Activated CD8-positive, alpha-beta T cell treated with anti-CD3 and anti-CD28 coated beads, Interleukin-2, amount 10 ng/mL, durations not matched to agents 7 days and 5 days (primary cell): Measurements from ENCODE around the gene LYPD6. TPM values are rescaled to one million over a fixed set of nuclear protein-coding genes. Genes with fewer than 3 reads are reported as not detected.

Experiments used
- ATAC-seq: fragments of 150-1000 bp; cut with Tn5 transposase; one replicate; pipeline ENCODE4 v1.10.0; 2021; ENCODE audit warnings: moderate library complexity
- CTCF ChIA-PET: fragments of 350-600 bp; sonication (Branson Sonifier 250); formaldehyde crosslinking; loops from one replicate; lab custom pipeline; 2021; ENCODE audit warnings: antibody characterized with exemption; lab: Charles Lee
- POLR2A ChIA-PET: fragments of 350-600 bp; sonication (Branson Sonifier 250); formaldehyde crosslinking; loops from one replicate; lab custom pipeline; 2021; ENCODE audit warnings: antibody characterized with exemption; lab: Charles Lee
- DNase-seq: peaks from one replicate; pipeline ENCODE4 v3.0.0-alpha.2; 2020
- H3K27ac Mint-ChIP-seq: one replicate; pipeline ENCODE4 v1.8.0; 2021; ENCODE audit warnings: mild to moderate bottlenecking, mixed read lengths
- H3K27me3 Mint-ChIP-seq: one replicate; pipeline ENCODE4 v1.8.0; 2021; ENCODE audit warnings: low read depth, mixed read lengths
- H3K36me3 Mint-ChIP-seq: one replicate; pipeline ENCODE4 v1.8.0; 2021; ENCODE audit warnings: low read depth, mixed read lengths
- H3K4me1 Mint-ChIP-seq: one replicate; pipeline ENCODE4 v1.8.0; 2021; ENCODE audit warnings: low read depth, mixed read lengths
- H3K4me3 Mint-ChIP-seq: one replicate; pipeline ENCODE4 v1.8.0; 2021; ENCODE audit warnings: mild to moderate bottlenecking, mixed read lengths
- H3K9me3 Mint-ChIP-seq: one replicate; pipeline ENCODE4 v1.8.0; 2022; ENCODE audit warnings: mixed read lengths; ENCODE audit not compliant: insufficient read depth
- total RNA-seq, 2 experiments: library from RNA; stranded (reverse); gene quantifications; one replicate each; pipeline ENCODE4 v1.2.3, GENCODE V29; 2021

The LYPD6 gene
- total RNA-seq, 2 experiments from 2014 or later: not detected

GRCh38 chr2:149355716-149356422 is 25.5 kb downstream of the LYPD6 start:
- H3K4me1 Mint-ChIP-seq: no peaks in the 10 kb centered on the region
- ATAC-seq (no peak), DNase-seq (no peak)
- H3K27me3 Mint-ChIP-seq: peaks cover 2% of the 10 kb centered on the region
- ChIA-PET POLR2A (no interaction called here), CTCF (no interaction called here)
- no peaks in the 10 kb centered on the region for H3K9me3 Mint-ChIP-seq
- no peaks in the 10 kb centered on the region for H3K36me3 Mint-ChIP-seq
- no peak overlapping the region for H3K4me3 Mint-ChIP-seq
- no peak overlapping the region for H3K27ac Mint-ChIP-seq

- ChIA-PET CTCF (no interaction called here), POLR2A (no interaction called here)
- Mint-ChIP-seq H3K36me3 (no peaks in the 10 kb centered on the region), H3K27me3 (peaks cover 2% of the 10 kb centered on the region), H3K9me3 (no peaks in the 10 kb centered on the region), H3K4me3 (no peak overlapping the region), H3K27ac (no peak overlapping the region), H3K4me1 (no peaks in the 10 kb centered on the region)
- DNase-seq (no peak), ATAC-seq (no peak)
These were observed 26.7 kb downstream of the LYPD6 start for GRCh38 chr2:149357058-149357457.

GRCh38 chr2:149360106-149360505 is 29.7 kb downstream of the LYPD6 start:
- no peak overlapping the region for H3K27ac Mint-ChIP-seq
- CTCF ChIA-PET: no interaction called here
- POLR2A ChIA-PET: no interaction called here

GRCh38 chr2:149363958-149364357 is 33.6 kb downstream of the LYPD6 start:
- DNase-seq (no peak), ATAC-seq (no peak)
- Mint-ChIP-seq H3K27ac (no peak overlapping the region), H3K27me3 (peaks cover 21% of the 10 kb centered on the region), H3K4me3 (no peak overlapping the region), H3K36me3 (no peaks in the 10 kb centered on the region), H3K9me3 (no peaks in the 10 kb centered on the region), H3K4me1 (no peaks in the 10 kb centered on the region)
- POLR2A ChIA-PET: no interaction called here
- CTCF ChIA-PET: interaction anchor here (2.3 kb wide), 1 partner anchor 347 kb away, joined by 6 read pairs; no protein-coding TSS in a partner anchor

More at GRCh38 chr2:149360106-149360505, 29.7 kb downstream of the LYPD6 start:
- Mint-ChIP-seq H3K4me1 (no peaks in the 10 kb centered on the region), H3K27me3 (peaks cover 14% of the 10 kb centered on the region), H3K9me3 (no peaks in the 10 kb centered on the region), H3K4me3 (no peak overlapping the region), H3K36me3 (no peaks in the 10 kb centered on the region)
- DNase-seq (no peak), ATAC-seq (no peak)

- DNase-seq: no peak
- ChIA-PET CTCF (interaction anchor here (2.3 kb wide), 1 partner anchor 348 kb away, joined by 6 read pairs; no protein-coding TSS in a partner anchor), POLR2A (no interaction called here)
- Mint-ChIP-seq H3K27me3 (peaks cover 21% of the 10 kb centered on the region), H3K36me3 (no peaks in the 10 kb centered on the region), H3K9me3 (no peaks in the 10 kb centered on the region), H3K27ac (no peak overlapping the region), H3K4me1 (no peaks in the 10 kb centered on the region), H3K4me3 (no peak overlapping the region)
- no peak for ATAC-seq
These were observed 34.5 kb downstream of the LYPD6 start for GRCh38 chr2:149364839-149365238.

GRCh38 chr2:149365931-149366583 is 35.7 kb downstream of the LYPD6 start:
- ChIA-PET CTCF (interaction anchor here (0.6 kb wide), 1 partner anchor 161 kb away, joined by 3 read pairs; no protein-coding TSS in a partner anchor), POLR2A (interaction anchor here (1.1 kb wide), 1 partner anchor 9 kb away, joined by 3 read pairs; no protein-coding TSS in a partner anchor)
- Mint-ChIP-seq H3K4me3 (no peak overlapping the region), H3K9me3 (no peaks in the 10 kb centered on the region), H3K27me3 (peaks cover 19% of the 10 kb centered on the region), H3K27ac (no peak overlapping the region), H3K4me1 (no peaks in the 10 kb centered on the region), H3K36me3 (no peaks in the 10 kb centered on the region)
- ATAC-seq (no peak), DNase-seq (no peak)

- DNase-seq: no peak
- no peaks in the 10 kb centered on the region for H3K9me3 Mint-ChIP-seq
- ChIA-PET POLR2A (no interaction called here), CTCF (no interaction called here)
- H3K4me3 Mint-ChIP-seq: no peak overlapping the region
- peaks cover 14% of the 10 kb centered on the region for H3K27me3 Mint-ChIP-seq
- no peaks in the 10 kb centered on the region for H3K4me1 Mint-ChIP-seq
- no peak for ATAC-seq
- no peaks in the 10 kb centered on the region for H3K36me3 Mint-ChIP-seq
- H3K27ac Mint-ChIP-seq: no peak overlapping the region
These were observed 39.8 kb downstream of the LYPD6 start for GRCh38 chr2:149370061-149370775.

GRCh38 chr2:149371476-149371875 is 41.1 kb downstream of the LYPD6 start:
- H3K27me3 Mint-ChIP-seq: peaks cover 12% of the 10 kb centered on the region
- ChIA-PET CTCF (no interaction called here), POLR2A (no interaction called here)
- no peak overlapping the region for H3K27ac Mint-ChIP-seq
- H3K9me3 Mint-ChIP-seq: no peaks in the 10 kb centered on the region
- ATAC-seq (no peak), DNase-seq (no peak)
- no peaks in the 10 kb centered on the region for H3K4me1 Mint-ChIP-seq
- no peak overlapping the region for H3K4me3 Mint-ChIP-seq
- no peaks in the 10 kb centered on the region for H3K36me3 Mint-ChIP-seq

GRCh38 chr2:149375801-149376361 is 45.5 kb downstream of the LYPD6 start:
- ChIA-PET CTCF (no interaction called here), POLR2A (interaction anchor here (0.9 kb wide), 1 partner anchor 10 kb away, joined by 3 read pairs; no protein-coding TSS in a partner anchor)
- H3K4me1 Mint-ChIP-seq: no peaks in the 10 kb centered on the region
- H3K36me3 Mint-ChIP-seq: no peaks in the 10 kb centered on the region
- no peak overlapping the region for H3K4me3 Mint-ChIP-seq
- DNase-seq (no peak), ATAC-seq (no peak)
- no peak overlapping the region for H3K27ac Mint-ChIP-seq
- H3K9me3 Mint-ChIP-seq: no peaks in the 10 kb centered on the region
- peaks cover 7% of the 10 kb centered on the region for H3K27me3 Mint-ChIP-seq

- Mint-ChIP-seq H3K36me3 (no peaks in the 10 kb centered on the region), H3K27me3 (peaks cover 2% of the 10 kb centered on the region), H3K4me3 (no peak overlapping the region), H3K9me3 (no peaks in the 10 kb centered on the region), H3K27ac (no peak overlapping the region), H3K4me1 (no peaks in the 10 kb centered on the region)
- ChIA-PET CTCF (no interaction called here), POLR2A (no interaction called here)
- no peak for DNase-seq
- ATAC-seq: no peak
These were observed 49.8 kb downstream of the LYPD6 start for GRCh38 chr2:149380205-149380604.

GRCh38 chr2:149383340-149383739 is 53.0 kb downstream of the LYPD6 start:
- Mint-ChIP-seq H3K4me3 (no peak overlapping the region), H3K36me3 (no peaks in the 10 kb centered on the region), H3K27me3 (peaks cover 4% of the 10 kb centered on the region), H3K27ac (no peak overlapping the region), H3K9me3 (no peaks in the 10 kb centered on the region), H3K4me1 (no peaks in the 10 kb centered on the region)
- POLR2A ChIA-PET: no interaction called here
- CTCF ChIA-PET: no interaction called here
- DNase-seq (no peak), ATAC-seq (no peak)
